GM19328 (cell line): ENCODE measurements around the gene IGSF9.

Source experiments
- ATAC-seq: cut with Tn5 transposase; IDR thresholded peaks from one replicate; pipeline ENCODE4 v1.9.1; 2021; ENCODE audit warnings: mild to moderate bottlenecking, moderate library complexity; ENCODE audit not compliant: unreplicated experiment

The IGSF9 gene

DNA sequence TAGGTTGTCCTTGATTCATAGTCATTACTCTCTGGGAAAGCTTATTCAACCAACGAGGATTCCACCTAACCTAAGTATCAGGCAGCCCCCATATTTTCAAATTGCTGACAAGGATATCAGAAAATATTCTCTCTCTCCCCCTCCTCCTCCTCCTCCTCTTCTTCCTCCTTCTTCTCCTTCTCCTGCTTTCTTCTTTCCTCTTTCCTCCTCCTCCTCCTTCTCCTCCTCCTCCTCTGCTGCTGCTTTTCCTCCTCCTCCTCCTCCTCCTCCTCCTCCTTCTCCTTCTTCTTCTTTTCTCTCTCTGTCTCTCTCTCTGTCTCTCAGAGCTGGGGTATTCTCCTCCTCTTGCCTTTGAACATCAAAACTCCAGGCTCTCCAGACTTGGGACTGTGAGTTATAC is 2.5 kb upstream of the IGSF9 start:
- no peak for ATAC-seq

- no peak for ATAC-seq
Observed at GRCh38 chr1:159946242-159947187, 1.1 kb upstream of the IGSF9 start.

DNA sequence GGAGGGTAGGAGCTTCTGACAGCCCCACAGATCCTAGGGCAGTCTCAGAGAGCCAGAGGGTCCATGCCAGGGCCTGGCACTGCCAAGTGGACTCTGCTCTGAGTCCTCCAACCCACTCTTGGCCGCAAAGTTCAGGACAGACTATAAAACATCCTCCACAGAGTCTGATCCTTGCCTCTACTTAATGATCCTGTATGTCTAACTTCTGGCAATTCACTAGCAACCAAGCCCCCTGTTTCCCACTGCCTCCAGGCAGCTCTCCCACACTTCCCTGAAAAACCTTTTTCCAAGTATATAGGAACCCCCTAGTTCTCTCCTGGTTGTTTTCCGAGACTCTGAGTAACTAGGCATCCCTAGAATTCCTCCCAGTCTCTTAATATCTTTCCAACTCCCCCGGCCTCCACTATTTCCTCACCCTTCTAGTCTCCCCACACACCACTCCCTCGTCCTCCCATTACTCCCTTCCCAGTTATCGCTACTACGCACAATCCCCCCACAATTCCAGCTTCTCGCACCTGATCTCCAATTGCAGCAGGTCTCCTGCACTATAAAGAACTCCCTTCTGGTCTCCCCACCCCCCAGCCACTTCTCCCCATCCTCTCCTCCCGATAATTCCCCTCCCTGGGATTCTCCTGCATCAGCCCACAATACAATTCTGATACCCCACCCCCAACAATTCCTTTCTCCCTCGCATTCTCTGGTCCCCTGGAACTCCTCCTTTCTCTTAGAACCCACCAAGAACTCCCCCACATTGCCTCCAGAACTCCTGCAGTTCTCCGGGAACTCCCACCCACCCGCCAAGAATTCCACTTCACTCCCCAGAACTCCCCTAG is 574 bp downstream of the IGSF9 start:
- no peak for ATAC-seq

DNA sequence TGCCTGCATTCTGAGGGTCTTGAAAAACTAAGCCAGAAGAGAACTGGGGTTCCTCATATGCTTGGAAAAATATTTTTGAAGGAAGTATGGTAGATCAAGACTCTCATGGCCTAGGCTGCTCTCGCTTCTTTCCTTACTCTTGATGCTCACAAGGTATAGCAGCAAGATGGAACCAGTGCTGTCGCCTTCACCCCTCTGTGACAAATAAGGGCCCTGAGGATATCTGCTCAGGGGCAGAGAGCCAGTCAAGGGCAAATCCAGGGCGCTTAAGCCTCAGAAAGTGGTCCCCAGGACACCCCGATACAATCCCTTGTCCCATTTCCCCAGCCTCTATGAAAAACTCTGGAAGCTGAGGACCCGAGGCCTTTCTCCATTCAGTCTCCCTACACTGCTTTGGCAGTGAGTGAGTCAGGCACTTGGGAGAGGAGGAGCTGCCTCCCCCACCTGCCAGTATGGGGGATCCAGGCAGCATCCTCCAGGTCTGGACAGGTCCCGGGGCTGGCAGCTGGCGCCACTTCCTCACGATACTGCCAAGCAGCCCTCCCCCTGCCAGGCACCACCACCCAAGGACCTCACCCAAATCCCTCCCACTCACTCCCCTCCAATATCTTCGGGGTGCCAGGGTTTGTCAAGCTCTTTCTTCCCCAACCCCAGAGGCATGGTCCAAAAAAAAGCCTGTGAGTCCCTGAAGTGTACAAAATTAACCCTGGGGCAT is 1.3 kb downstream of the IGSF9 start:
- no peak for ATAC-seq

GRCh38 chr1:159943278-159943640 is 2.2 kb downstream of the IGSF9 start:
- no peak for ATAC-seq

DNA sequence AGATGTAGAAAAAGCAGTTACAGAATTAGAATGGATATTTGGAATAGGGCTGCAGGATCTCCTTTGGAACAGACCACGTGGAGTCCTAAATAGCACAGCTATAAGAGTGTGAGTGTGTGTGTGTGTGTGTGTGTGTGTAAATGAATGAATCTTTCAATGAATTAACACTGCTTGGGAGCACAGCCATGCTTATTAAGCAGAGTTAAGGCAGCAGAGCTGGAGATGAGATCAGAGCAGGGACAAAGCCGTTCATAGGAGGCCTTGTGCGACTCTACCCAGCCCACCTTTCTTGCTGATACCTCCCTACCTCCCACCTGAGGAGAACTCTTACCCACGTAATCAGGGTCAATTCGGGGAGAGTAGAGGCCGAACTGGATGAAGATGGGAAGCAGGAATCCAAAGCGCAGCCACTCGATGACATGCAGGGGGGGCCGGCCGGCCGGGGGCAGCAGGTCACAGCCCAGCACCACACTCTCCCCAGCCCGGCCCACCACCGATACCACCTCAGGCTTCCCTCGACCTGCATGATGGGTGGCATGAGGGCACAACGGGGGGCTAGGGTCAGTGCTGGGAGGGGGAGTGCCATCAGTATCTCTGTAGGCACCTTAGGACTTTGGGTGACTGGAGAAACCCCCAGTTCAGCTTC is 2.7 kb downstream of the IGSF9 start:
- no peak for ATAC-seq

GRCh38 chr1:159941591-159942560 is 3.5 kb downstream of the IGSF9 start:
- no peak for ATAC-seq

- ATAC-seq: no peak
Observed at GRCh38 chr1:159941141-159941540, 4.3 kb downstream of the IGSF9 start.

GRCh38 chr1:159940006-159940620 is 5.3 kb downstream of the IGSF9 start:
- ATAC-seq: no peak

- no peak for ATAC-seq
Observed at GRCh38 chr1:159939678-159940002, 5.8 kb downstream of the IGSF9 start.

- ATAC-seq: no peak
Observed at GRCh38 chr1:159938905-159939677, 6.3 kb downstream of the IGSF9 start.

DNA sequence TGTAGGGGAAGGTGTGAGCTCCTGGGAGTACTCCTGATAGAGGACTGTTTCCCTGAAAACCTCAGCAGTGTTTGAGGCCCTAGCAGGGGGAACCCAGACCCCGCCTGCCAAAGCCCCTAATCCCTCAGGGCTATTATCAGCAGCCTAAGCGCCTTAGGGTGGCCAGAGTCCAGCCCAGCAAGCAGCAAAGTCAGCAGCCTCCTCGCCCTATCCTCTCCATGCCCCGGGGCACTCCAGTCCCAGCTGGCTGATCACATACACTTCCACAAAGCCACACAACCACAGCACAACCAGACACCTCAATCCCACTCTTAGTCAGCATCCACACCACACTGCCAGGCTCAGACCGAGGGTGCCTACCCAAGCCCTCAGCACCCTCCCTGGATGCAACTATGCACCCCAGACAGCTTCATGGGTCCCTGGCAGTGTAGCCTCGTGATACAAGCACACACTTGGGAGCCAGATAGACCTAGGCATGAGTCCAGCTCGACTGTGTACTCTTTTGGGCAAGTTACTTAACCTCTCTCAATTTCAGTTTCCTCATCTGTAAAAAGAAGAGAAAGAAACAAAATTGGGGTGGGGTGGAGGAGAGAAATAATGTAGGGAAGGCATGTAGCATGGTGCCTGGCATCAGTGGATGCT is 7.1 kb downstream of the IGSF9 start:
- ATAC-seq: no peak

DNA sequence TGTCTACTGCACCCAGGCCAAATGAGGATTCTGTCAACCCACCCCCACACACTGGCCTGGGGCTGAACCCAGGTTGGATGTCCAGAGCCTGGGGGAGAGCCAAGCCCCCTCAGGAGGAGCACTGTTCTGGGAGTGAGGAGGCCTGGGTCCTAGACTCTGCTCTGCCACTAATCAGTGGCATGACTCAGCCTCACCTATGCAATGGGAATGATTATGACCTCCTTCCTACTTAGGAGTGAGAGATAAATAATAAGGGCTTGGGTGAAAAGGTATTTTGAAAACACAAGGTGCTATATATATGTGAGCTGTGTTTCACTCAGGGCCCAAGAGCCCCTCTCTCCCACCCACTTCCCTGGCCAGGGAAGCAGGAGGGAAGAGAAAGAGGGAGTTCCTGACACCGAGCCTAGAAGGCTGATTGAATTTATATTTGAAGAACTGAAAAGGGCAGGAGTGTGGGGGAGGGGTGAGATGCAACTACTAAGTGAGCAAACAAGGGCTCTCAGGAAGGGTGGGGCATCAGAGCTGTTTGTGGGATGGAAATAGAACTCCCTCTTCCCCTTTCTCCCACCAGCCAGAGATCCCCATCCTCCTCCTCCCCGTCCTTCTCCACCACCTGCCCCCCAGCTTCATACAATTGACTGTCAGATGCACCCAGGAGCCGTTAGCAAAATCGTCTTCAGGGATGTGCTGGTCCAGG is 8.2 kb downstream of the IGSF9 start:
- no peak for ATAC-seq

- no peak for ATAC-seq
Observed at GRCh38 chr1:159936273-159936904, 9.0 kb downstream of the IGSF9 start.

GRCh38 chr1:159935719-159936272 is 9.6 kb downstream of the IGSF9 start:
- no peak for ATAC-seq

- ATAC-seq: no peak
Observed at GRCh38 chr1:159935305-159935704, 10.1 kb downstream of the IGSF9 start.
